ENCODE results near the gene LDHAL6A.
"Not testable (repeated sequence)": the region's sequence is repeated elsewhere in the genome, so short reads cannot be mapped to it uniquely, and the experiment has no call there.

The LDHAL6A gene

GRCh38 chr11:18455686-18456372 is at the start of gene LDHAL6A:
LDHAL6A (plus strand) TSS chr11:18455856; CDS start chr11:18456681, 825 bp downstream.
- in situ Hi-C loops (cut with MboI; ENCODE audit: low sequenced_read_pairs), result no loop called here

GRCh38 chr11:18407400-18407799 is 48.3 kb upstream of the LDHAL6A start:
- in situ Hi-C loops (cut with MboI; ENCODE audit: low sequenced_read_pairs), result not testable (repeated sequence)

GRCh38 chr11:18408558-18409291 is 46.9 kb upstream of the LDHAL6A start:
- in situ Hi-C loops (cut with MboI; ENCODE audit: low sequenced_read_pairs), result no loop called here

GRCh38 chr11:18416459-18416858 is 39.2 kb upstream of the LDHAL6A start:
- in situ Hi-C loops (cut with MboI; ENCODE audit: low sequenced_read_pairs), result no loop called here

- in situ Hi-C loops (cut with MboI; ENCODE audit: low sequenced_read_pairs), result no loop called here
Measured at GRCh38 chr11:18419040-18419439, 36.6 kb upstream of the LDHAL6A start.

GRCh38 chr11:18420067-18420466 is 35.6 kb upstream of the LDHAL6A start:
- in situ Hi-C loops (cut with MboI; ENCODE audit: low sequenced_read_pairs), result no loop called here

GRCh38 chr11:18427240-18427639 is 28.4 kb upstream of the LDHAL6A start:
- in situ Hi-C loops (cut with MboI; ENCODE audit: low sequenced_read_pairs), result no loop called here

GRCh38 chr11:18429332-18429731 is 26.3 kb upstream of the LDHAL6A start:
- in situ Hi-C loops (cut with MboI; ENCODE audit: low sequenced_read_pairs), result no loop called here

GRCh38 chr11:18438691-18439090 is 17.0 kb upstream of the LDHAL6A start:
- in situ Hi-C loops (cut with MboI; ENCODE audit: low sequenced_read_pairs), result no loop called here

GRCh38 chr11:18449251-18449650 is 6.4 kb upstream of the LDHAL6A start:
- in situ Hi-C loops (cut with MboI; ENCODE audit: low sequenced_read_pairs), result no loop called here

- in situ Hi-C loops (cut with MboI; ENCODE audit: low sequenced_read_pairs), result no loop called here
Measured at GRCh38 chr11:18452927-18453326, 2.7 kb upstream of the LDHAL6A start.

- in situ Hi-C loops (cut with MboI; ENCODE audit: low sequenced_read_pairs), result no loop called here
Measured at GRCh38 chr11:18457450-18457849, 1.8 kb downstream of the LDHAL6A start.

- in situ Hi-C loops (cut with MboI; ENCODE audit: low sequenced_read_pairs), result no loop called here
Measured at GRCh38 chr11:18459634-18460033, 4.0 kb downstream of the LDHAL6A start.

GRCh38 chr11:18461909-18462308 is 6.3 kb downstream of the LDHAL6A start:
- in situ Hi-C loops (cut with MboI; ENCODE audit: low sequenced_read_pairs), result no loop called here

GRCh38 chr11:18463439-18463838 is 7.8 kb downstream of the LDHAL6A start:
- in situ Hi-C loops (cut with MboI; ENCODE audit: low sequenced_read_pairs), result no loop called here

- in situ Hi-C loops (cut with MboI; ENCODE audit: low sequenced_read_pairs), result no loop called here
Measured at GRCh38 chr11:18466402-18466801, 10.7 kb downstream of the LDHAL6A start.

GRCh38 chr11:18468059-18468458 is 12.4 kb downstream of the LDHAL6A start:
- in situ Hi-C loops (cut with MboI; ENCODE audit: low sequenced_read_pairs), result no loop called here

GRCh38 chr11:18468961-18469360 is 13.3 kb downstream of the LDHAL6A start:
- in situ Hi-C loops (cut with MboI; ENCODE audit: low sequenced_read_pairs), result no loop called here

GRCh38 chr11:18471995-18472394 is 16.3 kb downstream of the LDHAL6A start:
- in situ Hi-C loops (cut with MboI; ENCODE audit: low sequenced_read_pairs), result no loop called here

GRCh38 chr11:18472587-18472986 is 16.9 kb downstream of the LDHAL6A start:
- in situ Hi-C loops (cut with MboI; ENCODE audit: low sequenced_read_pairs), result no loop called here

GRCh38 chr11:18479063-18479462 is 23.4 kb downstream of the LDHAL6A start:
- in situ Hi-C loops (cut with MboI; ENCODE audit: low sequenced_read_pairs), result no loop called here

- in situ Hi-C loops (cut with MboI; ENCODE audit: low sequenced_read_pairs), result no loop called here
Measured at GRCh38 chr11:18485913-18486528, 30.4 kb downstream of the LDHAL6A start.
